ENCODE measurements around the gene PRM3. TPM values are rescaled to one million over a fixed set of nuclear protein-coding genes. Genes with fewer than 3 reads are reported as not detected.

PRM3 gene
- total RNA-seq, 4 donors from 2014 or later = not detected

- no peak overlapping the region for H3K4me3 ChIP-seq
- H3K27ac ChIP-seq = no peak overlapping the region
- no peaks in the 10 kb centered on the region for H3K27me3 ChIP-seq
- TF ChIP-seq EP300 (IDR thresholded peaks at IDR 0.05; ENCODE audit: low read depth) = no peak
- TF ChIP-seq POLR2A (IDR thresholded peaks at IDR 0.05) = no peak
- TF ChIP-seq POLR2AphosphoS5 (IDR thresholded peaks at IDR 0.05) = no peak
- no peak for TF ChIP-seq CTCF (IDR thresholded peaks at IDR 0.05)
- 93 to 95% methylated on average over 4 of the region's 4 CpGs for WGBS, 2 donors (ENCODE audit: low coverage in 1 of 2)
- H3K4me1 ChIP-seq = peaks cover 3 to 19% (median 13%) of the 10 kb centered on the region in 4 donors
- in situ Hi-C loops (cut with MboI; ENCODE audit: low pct_ligation_motif_present in 1 of 4, low pct_unique_long_range_greater_than_20kb in 1 of 4, low sequenced_read_pairs in 3 of 4) (no loop called here), intact Hi-C loops (cut with DNase I; ENCODE audit: low total_unique reads) (no loop called here)
- no peaks in the 10 kb centered on the region for H3K36me3 ChIP-seq
- no peak for DNase-seq
- no peaks in the 10 kb centered on the region for H3K9me3 ChIP-seq
Observed at GRCh38 chr16:11295672-11296071, 22.2 kb upstream of the PRM3 start.

GRCh38 chr16:11292076-11292748 is 18.8 kb upstream of the PRM3 start:
- TF ChIP-seq EP300 (IDR thresholded peaks at IDR 0.05; ENCODE audit: low read depth) = no peak
- no peak for TF ChIP-seq CTCF (IDR thresholded peaks at IDR 0.05)
- no peak for TF ChIP-seq POLR2AphosphoS5 (IDR thresholded peaks at IDR 0.05)
- TF ChIP-seq POLR2A (IDR thresholded peaks at IDR 0.05) = no peak
- in situ Hi-C loops (cut with MboI; ENCODE audit: low pct_ligation_motif_present in 1 of 4, low pct_unique_long_range_greater_than_20kb in 1 of 4, low sequenced_read_pairs in 3 of 4) = no loop called here
- intact Hi-C loops (cut with DNase I; ENCODE audit: low total_unique reads) = no loop called here
- peaks cover 0 to 8% (median 6%) of the 10 kb centered on the region in 4 donors for H3K4me1 ChIP-seq
- WGBS, 2 donors (ENCODE audit: low coverage in 1 of 2) = 73 to 85% methylated on average over 5 to 7 of the region's 7 CpGs
- no peaks in the 10 kb centered on the region for H3K36me3 ChIP-seq
- no peak overlapping the region for H3K27ac ChIP-seq
- H3K4me3 ChIP-seq = no peak overlapping the region
- no peak for DNase-seq
- no peaks in the 10 kb centered on the region for H3K27me3 ChIP-seq
- H3K9me3 ChIP-seq = no peaks in the 10 kb centered on the region

- no peaks in the 10 kb centered on the region for H3K4me1 ChIP-seq
Observed at GRCh38 chr16:11291091-11291703, 17.8 kb upstream of the PRM3 start.

More at GRCh38 chr16:11291091-11291703, 17.8 kb upstream of the PRM3 start:
- no peaks in the 10 kb centered on the region for H3K9me3 ChIP-seq
- intact Hi-C loops (cut with DNase I; ENCODE audit: low total_unique reads) (no loop called here), in situ Hi-C loops (cut with MboI; ENCODE audit: low pct_ligation_motif_present in 1 of 4, low pct_unique_long_range_greater_than_20kb in 1 of 4, low sequenced_read_pairs in 3 of 4) (no loop called here)
- H3K27me3 ChIP-seq = no peaks in the 10 kb centered on the region
- no peak overlapping the region for H3K27ac ChIP-seq
- WGBS, 2 donors (ENCODE audit: low coverage in 1 of 2) = 74 to 81% methylated on average over 5 to 10 of the region's 10 CpGs
- no peaks in the 10 kb centered on the region for H3K36me3 ChIP-seq
- no peak overlapping the region for H3K4me3 ChIP-seq
- DNase-seq = no peak
- TF ChIP-seq EP300 (IDR thresholded peaks at IDR 0.05; ENCODE audit: low read depth) (no peak), POLR2A (IDR thresholded peaks at IDR 0.05) (no peak), POLR2AphosphoS5 (IDR thresholded peaks at IDR 0.05) (no peak), CTCF (IDR thresholded peaks at IDR 0.05) (no peak)
